ENCODE results near the gene AATK.
A peak's percentile ranks its signal among the peaks of the same experiment; 100 is the strongest.

AATK gene

GRCh38 chr17:81181811-81182185 is 15.8 kb upstream of the AATK start:
- no peak for DNase-seq

GRCh38 chr17:81180836-81181810 is 15.1 kb upstream of the AATK start:
- no peak for DNase-seq

- no peak for DNase-seq
These were observed 13.8 kb upstream of the AATK start for GRCh38 chr17:81179861-81180260.

GRCh38 chr17:81179220-81179619 is 13.2 kb upstream of the AATK start:
- no peak for DNase-seq

GRCh38 chr17:81178136-81179091 is 12.4 kb upstream of the AATK start:
- DNase-seq, result no peak

- DNase-seq, result no peak
These were observed 10.6 kb upstream of the AATK start for GRCh38 chr17:81176666-81177065.

GRCh38 chr17:81173762-81174155 is 7.7 kb upstream of the AATK start:
- DNase-seq, result peak; percentile 8

GRCh38 chr17:81173052-81173761 is 7.2 kb upstream of the AATK start:
- no peak for DNase-seq

- no peak for DNase-seq
These were observed 5.9 kb upstream of the AATK start for GRCh38 chr17:81171941-81172340.

GRCh38 chr17:81170727-81171494 is 4.9 kb upstream of the AATK start:
- no peak for DNase-seq

GRCh38 chr17:81169870-81170309 is 3.9 kb upstream of the AATK start:
- DNase-seq, result no peak

GRCh38 chr17:81167638-81168037 is 1.6 kb upstream of the AATK start:
- DNase-seq, result no peak

GRCh38 chr17:81167194-81167524 is 1.1 kb upstream of the AATK start:
- no peak for DNase-seq

- no peak for DNase-seq
These were observed 582 bp downstream of the AATK start, which contains the start of gene PVALEF for GRCh38 chr17:81165246-81166032. Gene PVALEF (plus strand): TSS chr17:81165507. CDS start chr17:81181227, 15,720 bp downstream.

- DNase-seq, result no peak
These were observed 1.4 kb downstream of the AATK start for GRCh38 chr17:81164371-81165245.

- no peak for DNase-seq
These were observed 2.2 kb downstream of the AATK start for GRCh38 chr17:81163703-81164370.

- no peak for DNase-seq
These were observed 2.8 kb downstream of the AATK start for GRCh38 chr17:81163051-81163695.

GRCh38 chr17:81162491-81162890 is 3.5 kb downstream of the AATK start:
- no peak for DNase-seq

GRCh38 chr17:81161972-81162371 is 4.0 kb downstream of the AATK start:
- no peak for DNase-seq
